HG02870 (cell line): ENCODE measurements around the gene CDCP2.
"Not testable (repeated sequence)": the region's sequence is repeated elsewhere in the genome, so short reads cannot be mapped to it uniquely, and the experiment has no call there.

Experiments used
- ATAC-seq: cut with Tn5 transposase; IDR thresholded peaks from one replicate; pipeline ENCODE4 v1.9.1; 2021; ENCODE audit warnings: mild to moderate bottlenecking, moderate library complexity; ENCODE audit not compliant: unreplicated experiment

The CDCP2 gene

GRCh38 chr1:54168206-54168965, 15.6 kb upstream of the CDCP2 start:
- ATAC-seq = no peak

DNA sequence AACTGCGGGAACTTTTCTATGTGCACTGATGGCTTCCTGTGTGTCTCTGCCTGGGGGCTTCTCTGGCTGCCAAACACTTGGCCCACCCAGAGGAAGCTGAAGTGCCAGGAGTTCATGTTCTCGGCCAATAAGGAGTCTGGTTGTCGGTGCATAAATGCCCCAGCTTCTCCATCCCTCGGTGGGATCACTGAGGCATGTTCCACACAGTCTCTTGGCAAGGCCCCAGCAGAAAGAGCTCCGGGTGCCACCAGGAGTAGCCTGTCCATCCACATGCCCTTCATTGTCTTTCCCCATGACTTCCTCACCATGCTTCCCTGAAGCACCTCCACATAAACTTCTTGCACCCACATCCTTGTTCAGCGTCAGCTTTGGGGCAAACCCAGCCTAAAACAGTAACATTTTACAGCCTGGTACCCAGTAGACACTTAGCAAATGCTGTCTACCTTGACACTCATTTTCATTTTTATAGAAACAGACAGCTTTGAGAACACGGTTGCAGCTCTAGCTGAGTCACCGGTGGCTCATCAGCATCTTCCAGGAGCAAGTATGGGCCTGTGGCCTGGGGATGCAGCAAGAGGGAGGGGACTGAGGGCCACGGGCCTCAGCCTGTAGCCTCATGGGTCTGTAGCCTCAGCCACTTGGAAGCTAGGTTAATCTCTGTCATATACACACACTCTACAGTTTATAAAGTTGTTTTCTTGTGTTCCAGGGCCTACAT, 14.8 kb upstream of the CDCP2 start:
- ATAC-seq = no peak

- not testable (repeated sequence) for ATAC-seq
These were observed 13.6 kb upstream of the CDCP2 start for GRCh38 chr1:54166357-54166756.

DNA sequence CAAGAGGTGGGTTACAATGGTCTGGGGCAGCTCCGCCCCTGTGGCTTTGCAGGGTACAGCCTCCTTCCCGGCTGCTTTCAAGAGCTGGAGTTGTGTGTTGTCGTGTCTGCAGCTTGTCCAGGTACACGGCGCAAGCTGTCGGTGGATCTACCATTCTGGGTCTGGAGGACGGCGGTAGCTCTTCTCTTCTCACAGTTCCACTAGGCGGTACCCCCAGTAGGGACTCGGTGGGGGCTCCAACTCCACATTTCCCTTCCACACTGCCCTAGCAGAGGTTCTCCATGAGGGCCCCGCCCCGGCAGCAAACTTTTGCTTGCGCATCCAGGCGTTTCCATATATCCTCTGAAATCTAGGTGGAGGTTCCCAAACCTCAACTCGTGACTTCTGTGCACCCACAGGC, 12.3 kb upstream of the CDCP2 start:
- no peak for ATAC-seq

GRCh38 chr1:54163573-54163972, 10.8 kb upstream of the CDCP2 start:
- ATAC-seq = no peak

GRCh38 chr1:54163051-54163450, 10.3 kb upstream of the CDCP2 start:
- no peak for ATAC-seq

- ATAC-seq = no peak
These were observed 8.8 kb upstream of the CDCP2 start for GRCh38 chr1:54161495-54162168.

DNA sequence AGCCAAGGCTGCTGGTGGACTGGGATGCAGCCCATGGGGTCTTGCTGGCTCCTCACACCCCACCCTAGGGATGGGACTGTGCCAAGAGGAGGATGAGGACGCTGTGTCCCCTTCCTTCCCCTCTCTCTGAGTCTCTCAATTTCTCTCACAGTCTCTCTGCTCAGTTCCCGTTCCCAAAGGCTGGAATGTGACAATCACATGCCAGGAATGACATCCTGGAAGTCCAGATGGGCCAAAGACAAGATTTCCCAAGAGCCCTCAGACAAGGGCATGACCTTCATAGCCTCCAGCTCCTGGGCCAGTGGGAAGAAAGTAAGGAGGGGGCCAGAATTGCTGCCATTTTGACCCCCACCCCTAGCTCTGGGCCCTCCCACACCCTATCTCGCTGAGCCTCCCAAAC, 7.6 kb upstream of the CDCP2 start:
- ATAC-seq = no peak

GRCh38 chr1:54159733-54160316, 7.0 kb upstream of the CDCP2 start:
- no peak for ATAC-seq

DNA sequence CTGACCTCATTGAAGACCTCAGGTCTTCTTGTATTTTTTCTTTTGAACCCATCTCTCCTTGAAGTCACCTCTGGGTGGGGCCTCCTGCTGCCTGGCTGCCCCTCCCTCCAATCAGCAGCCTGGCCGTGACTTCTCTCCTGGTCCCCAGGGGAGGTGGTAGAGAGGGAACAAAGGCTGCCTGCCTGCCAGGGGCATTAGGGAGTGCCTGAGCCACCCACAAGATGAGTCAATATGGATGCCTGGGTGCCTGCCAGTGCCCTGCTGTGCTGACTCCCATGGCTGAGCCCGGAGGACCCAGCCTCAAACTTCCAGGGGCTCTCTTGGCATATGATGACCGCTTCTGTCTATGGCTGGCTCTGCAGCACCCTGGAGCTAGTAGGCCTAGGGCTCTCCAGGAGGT, 5.3 kb upstream of the CDCP2 start:
- no peak for ATAC-seq

- ATAC-seq = no peak
These were observed 4.6 kb upstream of the CDCP2 start for GRCh38 chr1:54157401-54157800.

DNA sequence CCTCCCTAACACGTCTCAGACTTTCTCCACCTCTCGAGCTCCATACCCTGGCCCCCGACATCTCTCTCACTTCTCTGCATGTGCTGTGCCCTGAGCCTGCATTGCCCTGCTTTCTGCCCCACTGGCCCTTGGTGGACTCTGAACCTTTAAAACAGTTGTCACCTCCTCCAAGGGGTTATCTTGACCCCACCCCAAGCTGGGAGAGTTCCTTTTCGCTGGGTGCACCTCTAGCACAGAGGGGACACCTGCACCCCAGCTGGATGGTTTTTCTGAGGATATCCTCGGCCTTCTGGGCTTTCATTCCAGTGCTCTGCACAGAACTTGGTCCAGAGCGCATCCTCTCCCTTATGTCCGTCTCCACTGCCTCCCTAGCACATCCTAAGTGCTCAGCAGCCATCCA, 4.2 kb upstream of the CDCP2 start:
- ATAC-seq = no peak

DNA sequence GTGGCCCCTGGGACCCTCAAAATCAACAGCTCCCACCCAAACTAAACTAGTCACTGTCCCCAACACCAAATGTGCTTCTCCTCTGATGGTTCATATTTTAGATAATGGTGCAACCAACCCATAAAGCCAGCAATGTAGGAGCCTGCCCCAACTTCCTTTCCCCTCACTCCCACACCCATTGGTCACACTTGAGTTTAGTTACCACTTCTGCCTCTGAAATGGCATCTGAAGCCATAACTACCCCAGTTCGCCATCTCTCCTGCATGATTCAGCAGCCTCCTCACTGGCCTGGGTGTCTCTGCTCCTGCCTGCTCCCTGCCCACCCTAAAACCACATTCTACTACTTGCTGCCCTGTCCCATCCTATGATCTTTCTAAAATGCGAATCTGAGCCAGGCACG, 3.4 kb upstream of the CDCP2 start:
- no peak for ATAC-seq

GRCh38 chr1:54153535-54154439, 987 bp upstream of the CDCP2 start:
- ATAC-seq = no peak

DNA sequence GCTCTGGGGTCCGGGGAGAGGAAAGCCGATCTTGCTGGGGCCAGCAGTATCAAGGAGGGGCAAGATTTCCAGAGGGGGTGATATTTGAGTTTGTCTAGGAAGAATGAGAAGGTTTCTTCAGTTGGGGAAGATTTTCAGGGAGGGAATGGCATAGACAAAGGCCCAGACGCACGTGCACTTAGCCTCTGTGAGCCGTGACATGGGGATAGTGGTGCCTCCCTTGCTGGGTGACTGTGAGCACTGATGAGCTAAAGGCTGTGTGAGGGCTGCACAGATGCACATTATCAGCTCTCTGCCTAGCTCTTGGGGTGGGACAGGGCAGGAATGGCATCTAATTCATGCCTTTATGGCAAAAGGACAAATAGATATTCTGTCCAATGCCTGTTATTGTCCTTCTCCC, 1.8 kb downstream of the CDCP2 start:
- no peak for ATAC-seq

GRCh38 chr1:54149734-54150133, 3.1 kb downstream of the CDCP2 start:
- no peak for ATAC-seq

GRCh38 chr1:54144366-54144765, 8.4 kb downstream of the CDCP2 start:
- ATAC-seq = no peak

GRCh38 chr1:54142146-54142900, 10.5 kb downstream of the CDCP2 start:
- ATAC-seq = no peak

GRCh38 chr1:54139711-54140110, 13.1 kb downstream of the CDCP2 start:
- no peak for ATAC-seq

GRCh38 chr1:54138994-54139393, 13.8 kb downstream of the CDCP2 start:
- no peak for ATAC-seq
